Measurements from ENCODE around the gene CAMK2N1. TPM values are rescaled to one million over a fixed set of nuclear protein-coding genes. Genes with fewer than 3 reads are reported as not detected.
A peak's percentile ranks its signal among the peaks of the same experiment; 100 is the strongest.

Gene CAMK2N1
- total and polyA plus RNA-seq, 2 donors from 2014 or later, result 80.6 to 120 TPM

GRCh38 chr1:20480243-20480944 lies 5.6 kb downstream of the CAMK2N1 start:
- Histone ChIP-seq H3K4me3 (ENCODE audit: low read length in 3 of 3) (peak overlapping the region in 1 of 3 donors; percentile 14), H3K9me3 (ENCODE audit: control insufficient read depth in 2 of 3, insufficient read depth in 1 of 3, low read length in 3 of 3) (no peaks in the 10 kb centered on the region), H3K27ac (ENCODE audit: low read depth in 2 of 2, low read length in 2 of 2) (peak overlapping the region; percentile 82 to 89), H3K27me3 (ENCODE audit: control insufficient read depth, insufficient read depth, low read length) (no peaks in the 10 kb centered on the region), H3K36me3 (ENCODE audit: control insufficient read depth in 2 of 3, insufficient read depth in 3 of 3, low read length in 3 of 3) (no peaks in the 10 kb centered on the region), H3K9ac (ENCODE audit: low read length in 3 of 3) (peak overlapping the region in 1 of 3 donors; percentile 35), H3K4me1 (ENCODE audit: control insufficient read depth in 2 of 3, insufficient read depth in 2 of 3, low read depth in 1 of 3, low read length in 3 of 3) (peaks cover 14 to 52% (median 44%) of the 10 kb centered on the region in 3 donors)
- intact Hi-C loops (cut with DNase I), result no loop called here
- FAIRE-seq (no peak), DNase-seq (peak in 4 of 5 donors; percentile 64 to 81 (median 70))
- TF ChIP-seq, protein P1, sequence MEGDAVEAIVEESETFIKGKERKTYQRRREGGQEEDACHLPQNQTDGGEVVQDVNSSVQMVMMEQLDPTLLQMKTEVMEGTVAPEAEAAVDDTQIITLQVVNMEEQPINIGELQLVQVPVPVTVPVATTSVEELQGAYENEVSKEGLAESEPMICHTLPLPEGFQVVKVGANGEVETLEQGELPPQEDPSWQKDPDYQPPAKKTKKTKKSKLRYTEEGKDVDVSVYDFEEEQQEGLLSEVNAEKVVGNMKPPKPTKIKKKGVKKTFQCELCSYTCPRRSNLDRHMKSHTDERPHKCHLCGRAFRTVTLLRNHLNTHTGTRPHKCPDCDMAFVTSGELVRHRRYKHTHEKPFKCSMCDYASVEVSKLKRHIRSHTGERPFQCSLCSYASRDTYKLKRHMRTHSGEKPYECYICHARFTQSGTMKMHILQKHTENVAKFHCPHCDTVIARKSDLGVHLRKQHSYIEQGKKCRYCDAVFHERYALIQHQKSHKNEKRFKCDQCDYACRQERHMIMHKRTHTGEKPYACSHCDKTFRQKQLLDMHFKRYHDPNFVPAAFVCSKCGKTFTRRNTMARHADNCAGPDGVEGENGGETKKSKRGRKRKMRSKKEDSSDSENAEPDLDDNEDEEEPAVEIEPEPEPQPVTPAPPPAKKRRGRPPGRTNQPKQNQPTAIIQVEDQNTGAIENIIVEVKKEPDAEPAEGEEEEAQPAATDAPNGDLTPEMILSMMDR (IDR thresholded peaks at IDR 0.05; ENCODE audit: borderline replicate concordance, extremely low read depth, insufficient read depth), result no peak

- no peaks in the 10 kb centered on the region for H3K9me3 ChIP-seq (ENCODE audit: control insufficient read depth in 2 of 3, insufficient read depth in 1 of 3, low read length in 3 of 3)
- peaks cover 14 to 55% (median 47%) of the 10 kb centered on the region in 3 donors for H3K4me1 ChIP-seq (ENCODE audit: control insufficient read depth in 2 of 3, insufficient read depth in 2 of 3, low read depth in 1 of 3, low read length in 3 of 3)
- no peaks in the 10 kb centered on the region for H3K36me3 ChIP-seq (ENCODE audit: control insufficient read depth in 2 of 3, insufficient read depth in 3 of 3, low read length in 3 of 3)
- H3K9ac ChIP-seq (ENCODE audit: low read length in 3 of 3), result no peak overlapping the region
- H3K27me3 ChIP-seq (ENCODE audit: control insufficient read depth, insufficient read depth, low read length), result no peaks in the 10 kb centered on the region
- no peak for DNase-seq
- FAIRE-seq, result no peak
- peak overlapping the region; percentile 30 to 82 for H3K27ac ChIP-seq (ENCODE audit: low read depth in 2 of 2, low read length in 2 of 2)
- intact Hi-C loops (cut with DNase I), result no loop called here
- H3K4me3 ChIP-seq (ENCODE audit: low read length in 3 of 3), result peak overlapping the region in 1 of 3 donors; percentile 14
- TF ChIP-seq, protein P1 (IDR thresholded peaks at IDR 0.05; ENCODE audit: borderline replicate concordance, extremely low read depth, insufficient read depth), result no peak
These were observed 6.2 kb downstream of the CAMK2N1 start for GRCh38 chr1:20479840-20480239.

DNA sequence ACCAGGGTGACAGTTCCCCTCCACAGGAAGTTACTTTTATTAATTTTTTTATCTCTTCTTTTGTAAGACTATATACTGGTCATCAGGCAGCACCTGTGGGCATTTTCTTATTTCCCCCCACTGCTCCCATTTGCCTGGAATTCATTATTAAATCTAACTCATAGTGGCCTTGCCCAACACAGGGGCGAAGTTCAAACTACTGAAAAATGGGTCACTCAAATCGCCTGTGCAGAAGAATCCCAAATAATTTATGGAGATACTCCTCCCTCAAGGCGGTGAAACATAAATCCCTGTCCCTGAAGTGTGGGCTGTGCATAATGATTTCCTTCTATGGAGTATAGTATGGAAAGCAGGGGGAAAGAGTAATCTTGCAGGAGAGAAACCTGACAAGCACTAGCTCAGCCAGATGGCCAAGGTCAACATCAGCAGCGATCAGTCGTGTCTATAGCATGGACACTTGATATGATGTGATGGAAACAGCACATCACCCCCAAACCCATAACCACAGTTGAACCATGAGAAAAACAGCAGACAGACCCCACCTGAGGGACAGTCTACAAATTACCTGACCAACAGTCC lies 7.9 kb downstream of the CAMK2N1 start:
- intact Hi-C loops (cut with DNase I), result no loop called here
- no peak for FAIRE-seq
- TF ChIP-seq, protein P1 (IDR thresholded peaks at IDR 0.05; ENCODE audit: borderline replicate concordance, extremely low read depth, insufficient read depth), result no peak
- no peaks in the 10 kb centered on the region for H3K27me3 ChIP-seq (ENCODE audit: control insufficient read depth, insufficient read depth, low read length)
- H3K27ac ChIP-seq (ENCODE audit: low read depth in 2 of 2, low read length in 2 of 2), result peak overlapping the region; percentile 9 to 48
- H3K4me3 ChIP-seq (ENCODE audit: low read length in 3 of 3), result peak overlapping the region in 2 of 3 donors; percentile 23 to 28
- peaks cover 14 to 58% (median 55%) of the 10 kb centered on the region in 3 donors for H3K4me1 ChIP-seq (ENCODE audit: control insufficient read depth in 2 of 3, insufficient read depth in 2 of 3, low read depth in 1 of 3, low read length in 3 of 3)
- no peaks in the 10 kb centered on the region for H3K9me3 ChIP-seq (ENCODE audit: control insufficient read depth in 2 of 3, insufficient read depth in 1 of 3, low read length in 3 of 3)
- peak in 4 of 5 donors; percentile 69 to 87 (median 76) for DNase-seq
- H3K36me3 ChIP-seq (ENCODE audit: control insufficient read depth in 2 of 3, insufficient read depth in 3 of 3, low read length in 3 of 3), result no peaks in the 10 kb centered on the region
- no peak overlapping the region for H3K9ac ChIP-seq (ENCODE audit: low read length in 3 of 3)

All from kidney (tissue), 14 donors.